K562 (cell line): Measurements from ENCODE around the gene KIF6. TPM values are rescaled to one million over a fixed set of nuclear protein-coding genes. Genes with fewer than 3 reads are reported as not detected.

Source experiments
- ATAC-seq: fragments of 200-7000 bp; cut with Tn5 transposase; 3 replicates; pipeline ENCODE4 v1.9.1; 2020; ENCODE audit warnings: moderate library complexity
- BruUV-seq: library from RNA; stranded (reverse); fragments of 400-500 nt; replicated peaks from 2 replicates; lab custom pipeline; 2021; lab: Mats Ljungman, UMichigan
- CTCF ChIA-PET: fragments of 300-600 bp; formaldehyde crosslinking; extraction: SDS; loops from one replicate; lab custom pipeline; 2021; ENCODE audit warnings: low intra/inter-chr PET ratio; lab: Yijun Ruan, JAX
- POLR2A ChIA-PET: fragments of 300-600, 350-650 bp; sonication (Branson Sonifier 250); formaldehyde crosslinking; extraction: SDS; loops from one replicate; lab custom pipeline; 2021; ENCODE audit warnings: antibody characterized with exemption, inconsistent platforms; lab: Yijun Ruan, JAX
- DNase-seq, 4 experiments: peaks; one replicate each; pipeline versions ENCODE4 v3.0.0 to v3.0.0-alpha.2; 2011 to 2018; ENCODE audit warnings: low spot score in 3 of 4, mixed read lengths in 3 of 4; ENCODE audit errors: extremely low read depth in 1 of 4
- FAIRE-seq: peaks from 2 replicates; lab custom pipeline; 2011; peaks lifted over from hg19 to GRCh38; lab: Jason Lieb, UNC
- H2AFZ ChIP-seq: 2 replicates; pipeline ENCODE4 v1.6.0; 2011; ENCODE audit warnings: low read depth, low read length, control low read depth, inconsistent platforms
- H3K27ac ChIP-seq: fragments of 200-600 bp; 3 replicates; pipeline ENCODE4 v1.8.0; 2011; ENCODE audit warnings: low read depth, mild to moderate bottlenecking, control low read depth, inconsistent platforms, low read length, moderate library complexity, mixed read lengths; ENCODE audit errors: extremely low read depth
- H3K27me3 ChIP-seq, 2 experiments: fragments of 300-600 bp in 1 of 2; 2 replicates in 1 of 2; 3 replicates in 1 of 2; pipeline versions ENCODE4 v1.6.0 to v1.8.0; 2011; ENCODE audit warnings: inconsistent platforms in 2 of 2, low read length in 2 of 2, mild to moderate bottlenecking in 1 of 2, mixed read lengths in 1 of 2, moderate library complexity in 1 of 2; ENCODE audit not compliant: control insufficient read depth in 2 of 2, insufficient read depth in 2 of 2
- H3K36me3 ChIP-seq: fragments of 300-600 bp; 3 replicates; pipeline ENCODE4 v1.8.0; 2011; ENCODE audit warnings: mild to moderate bottlenecking, low read length, inconsistent platforms; ENCODE audit not compliant: control insufficient read depth, insufficient read depth
- H3K4me1 ChIP-seq, 2 experiments: fragments of 200-600 bp in 1 of 2; replicated peaks in 1 of 2; 2 replicates in 1 of 2; 3 replicates in 1 of 2; pipeline versions ENCODE4 v1.5.1 to v1.8.0; 2011; ENCODE audit warnings: inconsistent platforms in 2 of 2, low read length in 2 of 2, mild to moderate bottlenecking in 1 of 2, mixed read lengths in 1 of 2, moderate library complexity in 1 of 2; ENCODE audit not compliant: control insufficient read depth in 2 of 2, insufficient read depth in 2 of 2
- H3K4me2 ChIP-seq: 2 replicates; pipeline ENCODE4 v1.6.1; 2011; ENCODE audit warnings: low read length, control low read depth, inconsistent platforms, mixed read lengths; ENCODE audit not compliant: insufficient read depth
- H3K4me3 ChIP-seq: fragments of 200-600 bp; sonication (generic), shearing (Covaris generic); 2 replicates; pipeline ENCODE4 v1.5.1; 2016; ENCODE audit warnings: control low read depth, inconsistent platforms
- H3K79me2 ChIP-seq: fragments of 200-600 bp; 3 replicates; pipeline ENCODE4 v1.8.0; 2011; ENCODE audit warnings: low read length, inconsistent platforms; ENCODE audit not compliant: control insufficient read depth, insufficient read depth
- H3K9ac ChIP-seq, 2 experiments: 2 replicates each; pipeline versions ENCODE4 v1.6.0 to v1.6.1; 2011; ENCODE audit warnings: low read depth in 2 of 2, low read length in 2 of 2, control low read depth in 1 of 2, inconsistent platforms in 1 of 2, mild to moderate bottlenecking in 1 of 2, mixed read lengths in 1 of 2; ENCODE audit not compliant: insufficient read depth in 1 of 2
- H3K9me1 ChIP-seq: one replicate; pipeline ENCODE4 v1.6.0; 2011; ENCODE audit warnings: inconsistent platforms, mild to moderate bottlenecking, low read length, moderate library complexity; ENCODE audit not compliant: control insufficient read depth, insufficient read depth
- H3K9me3 ChIP-seq: replicated peaks from 2 replicates; pipeline ENCODE4 v1.5.1; 2011; ENCODE audit warnings: low read depth, low read length, inconsistent platforms; ENCODE audit not compliant: control insufficient read depth, insufficient read depth
- H4K20me1 ChIP-seq: replicated peaks from 2 replicates; pipeline ENCODE4 v1.6.1; 2011; ENCODE audit warnings: low read length, inconsistent platforms, mixed read lengths; ENCODE audit not compliant: control insufficient read depth, insufficient read depth
- CBFA2T3 ChIP-seq: fragments of 450-650 bp; IDR thresholded peaks from 2 replicates; pipeline ENCODE4 v1.6.1; 2017
- CBFB ChIP-seq: sonication (generic); formaldehyde crosslinking; IDR thresholded peaks from 2 replicates; pipeline ENCODE4 v1.4.0; 2020; ENCODE audit warnings: mild to moderate bottlenecking, missing genetic modification reagents
- CBX5 ChIP-seq: IDR thresholded peaks from 2 replicates; pipeline ENCODE4 v1.6.1; 2014; ENCODE audit warnings: low read depth, borderline replicate concordance
- ESRRB ChIP-seq: fragments of 250-450 bp; sonication (Bioruptor Pico); IDR thresholded peaks from 2 replicates; pipeline ENCODE4 v1.5.0; 2020; ENCODE audit warnings: mild to moderate bottlenecking, moderate library complexity, borderline replicate concordance
- KDM1A ChIP-seq, 2 experiments: fragments of 450-650 bp; IDR thresholded peaks; 2 replicates each; pipeline ENCODE4 v1.6.1; 2016; ENCODE audit warnings: mild to moderate bottlenecking in 2 of 2
- MEIS2 ChIP-seq: fragments of 450-650 bp; IDR thresholded peaks from 2 replicates; pipeline ENCODE4 v1.6.1; 2014; ENCODE audit warnings: mild to moderate bottlenecking; ENCODE audit not compliant: partially characterized antibody
- NBN ChIP-seq: fragments of 450-650 bp; IDR thresholded peaks from 2 replicates; pipeline ENCODE4 v1.6.1; 2016; ENCODE audit warnings: low read depth, mild to moderate bottlenecking
- TGIF2 ChIP-seq: sonication (generic); formaldehyde crosslinking; IDR thresholded peaks from 2 replicates; pipeline ENCODE4 v1.8.1; 2022; ENCODE audit warnings: mild to moderate bottlenecking, missing genetic modification reagents, moderate library complexity
- XRCC3 ChIP-seq: fragments of 450-650 bp; IDR thresholded peaks from 2 replicates; pipeline ENCODE4 v1.6.1; 2017; ENCODE audit warnings: mild to moderate bottlenecking, moderate library complexity
- WGBS: fragments of 100-300 bp; shearing (Covaris generic); methylation state at CpG from one replicate; pipeline ENCODE4 v1.1.6; 2016; ENCODE audit warnings: low coverage, mixed read lengths; ENCODE audit not compliant: insufficient coverage; ENCODE audit errors: missing lambda C conversion rate; 5-methylcytosine and 5-hydroxymethylcytosine counted together
- in situ Hi-C: fragments of 300-500 bp; cut with MboI; formaldehyde crosslinking; loops from 4 replicates; pipeline ENCODE4 v1.15.0; 2018; ENCODE audit warnings: inconsistent platforms, mixed read lengths
- intact Hi-C: fragments of 100-400 bp; cut with micrococcal nuclease; formaldehyde crosslinking; loops from 2 replicates; pipeline ENCODE4 v1.14.2; 2022
- polyA plus RNA-seq, 8 experiments: library from polyadenylated mRNA; depleted of rRNA in 4 of 8; stranded (reverse) in 5 of 8; unstranded in 3 of 8; fragments of >200 nt; fragmentation: Nextera tagmentation in 2 of 8; fragmentation: Illumina TruSeq in 1 of 8; extraction: Ambion mirVana in 2 of 8; extraction: Trizol in 1 of 8; gene quantifications; 2 replicates each; pipeline versions ENCODE4 v1.2.1 to v1.2.3, GENCODE V29; 2011 to 2014; ENCODE audit warnings: inconsistent platforms in 1 of 8, missing spikeins in 1 of 8
- total RNA-seq, 7 experiments: library from RNA; depleted of rRNA in 6 of 7; stranded (reverse); fragments of >200 nt in 6 of 7; fragmentation: Illumina TruSeq in 2 of 7; extraction: Trizol in 2 of 7; gene quantifications; 2 replicates each; pipeline versions ENCODE4 v1.2.1 to v1.2.3, GENCODE V29; 2011 to 2021; ENCODE audit warnings: low replicate concordance in 1 of 7
- TF ChIP-seq, protein P1 (sequence below): fragments of 450-650 bp; formaldehyde crosslinking; IDR thresholded peaks from 2 replicates; pipeline ENCODE4 v1.4.0; 2020; ENCODE audit warnings: mild to moderate bottlenecking, moderate library complexity
- TF ChIP-seq, protein P2 (sequence below): fragments of 450-650 bp; formaldehyde crosslinking; IDR thresholded peaks from 2 replicates; pipeline ENCODE4 v1.4.0; 2020; ENCODE audit warnings: mild to moderate bottlenecking
- TF ChIP-seq, protein P3 (sequence below): IDR thresholded peaks from 2 replicates; pipeline ENCODE4 v1.6.1; 2014; ENCODE audit warnings: antibody characterized with exemption
- TF ChIP-seq, protein P4 (sequence below): fragments of 250-450 bp; sonication (Bioruptor Pico); IDR thresholded peaks from 2 replicates; pipeline ENCODE4 v1.5.0; 2021; ENCODE audit warnings: mild to moderate bottlenecking, moderate library complexity
- TF ChIP-seq, protein P5 (sequence below): fragments of 450-650 bp; conservative IDR thresholded peaks from 2 replicates; pipeline ENCODE4 v1.6.1; 2016; ENCODE audit warnings: missing genetic modification characterization, low read depth, mild to moderate bottlenecking, missing compliant biosample characterization, moderate library complexity

The KIF6 gene
- total and polyA plus RNA-seq, 9 of the 15 experiments (the other 6 are each of a cell fraction or from before 2014, with no cell fraction given): not detected

DNA sequence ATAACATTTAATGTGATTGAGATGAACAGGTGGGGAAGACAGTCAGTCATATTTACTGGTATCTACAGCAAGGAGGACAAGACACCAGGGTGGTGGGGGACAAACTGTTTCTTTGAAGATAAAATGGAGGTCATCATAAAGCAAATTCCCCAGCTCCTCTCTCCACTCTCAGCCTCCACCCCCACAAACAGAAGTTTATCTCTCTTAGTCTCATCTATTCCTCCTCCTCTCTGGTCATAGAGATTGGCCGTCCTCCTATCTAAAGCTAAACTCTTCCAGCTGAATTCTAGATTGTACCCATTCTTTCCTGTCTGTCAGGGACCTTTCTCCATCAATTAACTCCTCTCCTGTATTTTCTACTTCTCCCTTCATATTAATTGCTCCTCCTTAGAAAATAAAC lies 71.1 kb downstream of the KIF6 start (continued):
- TF ChIP-seq, protein P1, sequence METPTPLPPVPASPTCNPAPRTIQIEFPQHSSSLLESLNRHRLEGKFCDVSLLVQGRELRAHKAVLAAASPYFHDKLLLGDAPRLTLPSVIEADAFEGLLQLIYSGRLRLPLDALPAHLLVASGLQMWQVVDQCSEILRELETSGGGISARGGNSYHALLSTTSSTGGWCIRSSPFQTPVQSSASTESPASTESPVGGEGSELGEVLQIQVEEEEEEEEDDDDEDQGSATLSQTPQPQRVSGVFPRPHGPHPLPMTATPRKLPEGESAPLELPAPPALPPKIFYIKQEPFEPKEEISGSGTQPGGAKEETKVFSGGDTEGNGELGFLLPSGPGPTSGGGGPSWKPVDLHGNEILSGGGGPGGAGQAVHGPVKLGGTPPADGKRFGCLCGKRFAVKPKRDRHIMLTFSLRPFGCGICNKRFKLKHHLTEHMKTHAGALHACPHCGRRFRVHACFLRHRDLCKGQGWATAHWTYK (CRISPR knock-in tag): no peak
- TF ChIP-seq KDM1A (IDR thresholded peaks at IDR 0.05) (peak in 1 of 2 experiments; percentile 13; a peak in 1 of 4 replicates), NBN (no peak)

DNA sequence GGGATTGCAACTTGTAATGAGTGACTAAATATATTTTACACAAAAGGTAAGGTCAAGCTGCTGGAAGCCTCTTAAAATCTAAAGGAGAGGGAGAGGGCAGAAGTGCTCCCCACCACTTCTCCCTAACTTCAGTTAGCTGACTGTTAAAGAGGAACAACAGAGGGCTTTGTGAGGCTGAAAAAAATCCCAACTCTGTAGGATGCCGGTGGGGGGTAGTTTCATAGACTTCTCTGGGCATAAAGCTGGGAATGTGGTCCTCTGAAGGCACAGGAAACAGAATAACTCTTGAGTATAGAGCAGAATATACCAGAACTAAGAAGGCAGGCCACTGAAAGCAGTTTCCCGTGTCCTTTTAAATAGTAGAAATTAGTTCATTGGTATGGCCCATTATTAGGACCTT lies 71.6 kb downstream of the KIF6 start:
- no peaks in the 10 kb centered on the region for H3K4me1 ChIP-seq
- WGBS: 4% methylated on average over 2 of the region's 2 CpGs
- CTCF ChIA-PET: no interaction called here
- 0 out of 5 replicates have a peak, but pooled peaks cover 0 to 2% of the 10 kb centered on the region in 2 experiments for H3K27me3 ChIP-seq
- FAIRE-seq: no peak
- H3K36me3 ChIP-seq: no peaks in the 10 kb centered on the region
- no peaks in the 10 kb centered on the region for H3K9me1 ChIP-seq
- H3K9me3 ChIP-seq: no peaks in the 10 kb centered on the region
- intact Hi-C loops (no loop called here), in situ Hi-C loops (no loop called here)
- no peaks in the 10 kb centered on the region; the same call in 1 of the 2 replicates for H4K20me1 ChIP-seq
- H2AFZ ChIP-seq: no peak overlapping the region
- no peak overlapping the region for H3K4me2 ChIP-seq
- no peak overlapping the region for H3K9ac ChIP-seq
- H3K27ac ChIP-seq: no peak overlapping the region
- BruUV-seq: no TSS peak
- POLR2A ChIA-PET: interaction anchor here (0.7 kb wide), 1 partner anchor 1104 kb away, joined by 3 read pairs; no protein-coding TSS in a partner anchor
- ATAC-seq: no peak
- no peak for TF ChIP-seq CBFB (CRISPR knock-in tag)
- TF ChIP-seq, protein P2, sequence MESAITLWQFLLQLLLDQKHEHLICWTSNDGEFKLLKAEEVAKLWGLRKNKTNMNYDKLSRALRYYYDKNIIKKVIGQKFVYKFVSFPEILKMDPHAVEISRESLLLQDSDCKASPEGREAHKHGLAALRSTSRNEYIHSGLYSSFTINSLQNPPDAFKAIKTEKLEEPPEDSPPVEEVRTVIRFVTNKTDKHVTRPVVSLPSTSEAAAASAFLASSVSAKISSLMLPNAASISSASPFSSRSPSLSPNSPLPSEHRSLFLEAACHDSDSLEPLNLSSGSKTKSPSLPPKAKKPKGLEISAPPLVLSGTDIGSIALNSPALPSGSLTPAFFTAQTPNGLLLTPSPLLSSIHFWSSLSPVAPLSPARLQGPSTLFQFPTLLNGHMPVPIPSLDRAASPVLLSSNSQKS (CRISPR knock-in tag): no peak
- TF ChIP-seq CBFA2T3: no peak
- no peak for TF ChIP-seq CBX5
- TF ChIP-seq, protein P3, sequence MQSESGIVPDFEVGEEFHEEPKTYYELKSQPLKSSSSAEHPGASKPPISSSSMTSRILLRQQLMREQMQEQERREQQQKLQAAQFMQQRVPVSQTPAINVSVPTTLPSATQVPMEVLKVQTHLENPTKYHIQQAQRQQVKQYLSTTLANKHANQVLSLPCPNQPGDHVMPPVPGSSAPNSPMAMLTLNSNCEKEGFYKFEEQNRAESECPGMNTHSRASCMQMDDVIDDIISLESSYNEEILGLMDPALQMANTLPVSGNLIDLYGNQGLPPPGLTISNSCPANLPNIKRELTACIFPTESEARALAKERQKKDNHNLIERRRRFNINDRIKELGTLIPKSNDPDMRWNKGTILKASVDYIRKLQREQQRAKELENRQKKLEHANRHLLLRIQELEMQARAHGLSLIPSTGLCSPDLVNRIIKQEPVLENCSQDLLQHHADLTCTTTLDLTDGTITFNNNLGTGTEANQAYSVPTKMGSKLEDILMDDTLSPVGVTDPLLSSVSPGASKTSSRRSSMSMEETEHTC: no peak
- TF ChIP-seq, protein P4, sequence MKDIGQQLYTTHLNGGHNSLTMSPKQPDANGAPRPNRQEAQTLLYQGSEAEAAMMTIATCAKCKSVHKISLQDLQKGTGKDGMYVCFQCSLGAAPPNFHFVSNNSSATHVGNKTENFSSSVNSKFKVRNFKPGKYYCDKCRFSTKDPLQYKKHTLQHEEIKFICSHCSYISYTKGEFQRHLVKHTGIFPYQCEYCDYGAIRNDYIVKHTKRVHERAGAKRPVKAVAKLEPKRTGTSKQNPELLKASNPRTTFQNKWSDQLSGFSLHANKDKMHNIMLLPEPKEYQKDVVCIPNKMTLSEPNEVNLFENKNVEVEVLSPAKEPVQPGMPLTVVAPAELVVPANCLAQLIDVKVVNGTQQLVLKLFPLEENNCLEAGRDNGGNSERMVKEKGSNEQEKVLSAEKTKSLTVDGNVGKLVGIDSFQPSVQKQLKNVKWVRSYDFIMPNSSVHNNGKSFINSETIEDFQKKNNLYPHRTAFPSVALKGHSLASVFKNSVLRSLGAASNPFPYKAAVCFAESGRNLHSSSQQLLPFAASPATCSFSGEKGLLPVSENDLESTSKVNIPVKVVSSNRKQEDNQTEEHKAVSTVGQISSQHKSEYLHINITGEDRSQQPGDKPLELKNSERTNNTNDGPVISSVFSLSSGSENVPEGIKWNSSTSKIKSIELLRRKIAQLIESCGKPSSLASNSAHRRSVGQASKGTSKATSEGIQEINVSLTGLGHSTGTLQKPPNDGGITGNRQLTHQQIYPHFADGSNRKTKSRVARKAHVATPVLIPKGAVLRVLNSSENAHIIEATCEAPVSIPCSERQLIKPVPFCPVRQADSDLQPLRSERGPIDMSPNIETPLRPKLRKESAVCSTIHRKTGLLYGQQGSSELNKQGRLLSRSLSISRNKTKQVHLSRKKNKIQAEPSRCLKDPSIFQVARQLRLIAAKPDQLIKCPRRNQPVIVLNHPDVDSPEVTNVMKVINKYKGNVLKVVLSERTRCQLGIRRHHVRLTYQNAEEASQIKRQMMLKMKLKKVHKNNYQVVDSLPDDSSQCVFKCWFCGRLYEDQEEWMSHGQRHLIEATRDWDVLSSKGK: no peak
- TF ChIP-seq ESRRB (CRISPR knock-in tag): no peak
- no peak for TF ChIP-seq TGIF2 (CRISPR knock-in tag)
- no peak for TF ChIP-seq XRCC3
- no peak for TF ChIP-seq MEIS2
- TF ChIP-seq, protein P5, sequence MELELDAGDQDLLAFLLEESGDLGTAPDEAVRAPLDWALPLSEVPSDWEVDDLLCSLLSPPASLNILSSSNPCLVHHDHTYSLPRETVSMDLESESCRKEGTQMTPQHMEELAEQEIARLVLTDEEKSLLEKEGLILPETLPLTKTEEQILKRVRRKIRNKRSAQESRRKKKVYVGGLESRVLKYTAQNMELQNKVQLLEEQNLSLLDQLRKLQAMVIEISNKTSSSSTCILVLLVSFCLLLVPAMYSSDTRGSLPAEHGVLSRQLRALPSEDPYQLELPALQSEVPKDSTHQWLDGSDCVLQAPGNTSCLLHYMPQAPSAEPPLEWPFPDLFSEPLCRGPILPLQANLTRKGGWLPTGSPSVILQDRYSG (tag): no peak
- TF ChIP-seq, all 486 proteins: peak for 0
- no peaks in the 10 kb centered on the region for H3K79me2 ChIP-seq
- no peak overlapping the region for H3K4me3 ChIP-seq
- DNase-seq: no peak
